ENCODE results near the gene RASA2.

DNA sequence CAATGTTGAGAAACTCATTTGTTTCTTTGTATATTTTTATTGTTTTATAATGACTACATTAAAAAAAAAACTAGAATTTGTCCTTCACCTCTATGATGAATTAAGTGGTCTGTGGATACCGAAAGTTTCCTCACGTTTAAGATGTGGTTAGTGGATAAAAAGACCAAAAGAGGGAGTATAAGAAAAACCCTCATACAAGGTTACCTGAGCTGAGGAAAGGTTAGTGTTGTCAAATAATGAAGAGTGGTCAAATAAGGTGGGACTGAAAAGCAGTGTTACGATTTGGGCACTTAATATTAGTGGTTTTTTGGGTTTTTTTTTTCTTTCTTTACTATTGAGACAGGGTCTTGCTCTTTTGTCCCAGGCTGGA, 21.2 kb downstream of the RASA2 start:
- TF ChIP-seq CTCF (IDR thresholded peaks at IDR 0.05 in 4 of 5, conservative IDR thresholded peaks at IDR 0.05 in 1 of 5) (no peak), POLR2A (IDR thresholded peaks at IDR 0.05) (no peak)
